Measurements from ENCODE around the gene PCSK5.
"Not testable (repeated sequence)": the region's sequence is repeated elsewhere in the genome, so short reads cannot be mapped to it uniquely, and the experiment has no call there.

Gene PCSK5

GRCh38 chr9:76352026-76352620, 461.6 kb downstream of the PCSK5 start:
- no peak overlapping the region for H3K4me3 Mint-ChIP-seq
- H3K9me3 Mint-ChIP-seq, result no peaks in the 10 kb centered on the region
- no peaks in the 10 kb centered on the region for H3K36me3 Mint-ChIP-seq
- H3K4me1 Mint-ChIP-seq, result peaks cover 6% of the 10 kb centered on the region
- ATAC-seq, result no peak
- H3K27me3 Mint-ChIP-seq, result peaks cover 10% of the 10 kb centered on the region
- no peak overlapping the region for H3K27ac Mint-ChIP-seq

DNA sequence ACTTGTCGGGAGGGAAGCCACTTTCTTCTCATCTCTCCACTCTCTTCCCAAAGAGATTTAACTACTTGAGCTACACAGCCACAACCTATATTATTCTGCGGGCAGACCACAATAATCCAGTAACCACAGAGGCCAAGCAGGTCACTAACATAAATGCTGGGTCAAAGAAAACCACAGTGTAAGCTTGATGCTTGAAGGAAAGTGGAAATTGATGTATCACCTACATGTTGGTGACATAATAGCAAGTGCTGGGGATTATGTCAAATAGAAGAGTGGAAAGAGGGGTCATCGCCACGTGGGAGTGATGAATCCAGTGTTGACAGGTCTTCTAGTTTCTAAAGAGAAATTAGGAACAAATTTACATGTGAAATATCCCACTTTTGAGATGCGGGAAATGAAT, 462.8 kb downstream of the PCSK5 start:
- Mint-ChIP-seq H3K27me3 (peaks cover 10% of the 10 kb centered on the region), H3K27ac (no peak overlapping the region)

GRCh38 chr9:76354221-76354620, 463.7 kb downstream of the PCSK5 start:
- H3K9me3 Mint-ChIP-seq, result no peaks in the 10 kb centered on the region
- peaks cover 6% of the 10 kb centered on the region for H3K4me1 Mint-ChIP-seq
- H3K36me3 Mint-ChIP-seq, result no peaks in the 10 kb centered on the region
- no peak overlapping the region for H3K27ac Mint-ChIP-seq
- no peak for ATAC-seq
- H3K4me3 Mint-ChIP-seq, result no peak overlapping the region
- peaks cover 10% of the 10 kb centered on the region for H3K27me3 Mint-ChIP-seq

More for the DNA sequence above, 462.8 kb downstream of the PCSK5 start:
- no peak for ATAC-seq
- H3K4me3 Mint-ChIP-seq, result no peak overlapping the region
- no peaks in the 10 kb centered on the region for H3K36me3 Mint-ChIP-seq
- H3K9me3 Mint-ChIP-seq, result no peaks in the 10 kb centered on the region
- peaks cover 6% of the 10 kb centered on the region for H3K4me1 Mint-ChIP-seq

GRCh38 chr9:76355886-76356285, 465.4 kb downstream of the PCSK5 start:
- Mint-ChIP-seq H3K4me1 (peaks cover 6% of the 10 kb centered on the region), H3K4me3 (no peak overlapping the region), H3K27me3 (peaks cover 9% of the 10 kb centered on the region), H3K36me3 (no peaks in the 10 kb centered on the region), H3K9me3 (no peaks in the 10 kb centered on the region), H3K27ac (no peak overlapping the region)
- no peak for ATAC-seq

- Mint-ChIP-seq H3K27me3 (no peaks in the 10 kb centered on the region), H3K36me3 (no peaks in the 10 kb centered on the region), H3K4me1 (no peaks in the 10 kb centered on the region), H3K27ac (no peak overlapping the region), H3K9me3 (no peaks in the 10 kb centered on the region), H3K4me3 (no peak overlapping the region)
- ATAC-seq, result no peak
Measured at GRCh38 chr9:76357555-76357954, 467.1 kb downstream of the PCSK5 start.

DNA sequence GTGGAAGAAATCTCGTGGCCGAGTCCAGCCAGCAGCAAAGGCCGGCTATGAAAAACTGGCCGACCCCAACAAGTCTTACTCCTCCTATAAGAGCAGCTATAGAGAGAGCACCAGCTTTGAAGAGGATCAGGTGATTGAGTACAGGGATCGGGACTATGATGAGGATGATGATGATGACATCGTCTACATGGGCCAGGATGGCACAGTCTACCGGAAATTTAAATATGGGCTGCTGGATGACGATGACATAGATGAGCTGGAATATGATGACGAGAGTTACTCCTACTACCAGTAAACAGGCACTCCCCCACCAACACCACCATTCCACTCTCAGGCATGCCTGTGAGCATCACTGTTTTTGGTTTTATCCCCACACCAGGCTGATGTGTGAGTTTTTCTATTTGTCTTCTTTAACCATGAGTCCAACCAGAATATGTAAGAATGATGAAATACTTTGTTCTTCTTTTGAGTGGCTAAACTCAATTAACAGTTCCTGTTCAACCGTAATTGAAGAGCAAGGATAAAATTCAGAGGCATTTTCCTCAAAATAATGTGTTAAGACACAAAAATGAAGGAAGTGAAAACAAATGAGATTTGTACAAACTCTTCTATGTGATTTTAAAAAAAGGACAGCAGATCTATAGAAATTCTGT, 468.3 kb downstream of the PCSK5 start:
- no peak for ATAC-seq
- H3K27me3 Mint-ChIP-seq, result peaks cover 12% of the 10 kb centered on the region
- no peaks in the 10 kb centered on the region for H3K9me3 Mint-ChIP-seq
- no peak overlapping the region for H3K27ac Mint-ChIP-seq
- no peaks in the 10 kb centered on the region for H3K4me1 Mint-ChIP-seq
- H3K4me3 Mint-ChIP-seq, result no peak overlapping the region
- H3K36me3 Mint-ChIP-seq, result no peaks in the 10 kb centered on the region

GRCh38 chr9:76359365-76359764, 468.9 kb downstream of the PCSK5 start:
- no peaks in the 10 kb centered on the region for H3K9me3 Mint-ChIP-seq
- ATAC-seq, result no peak
- no peaks in the 10 kb centered on the region for H3K4me1 Mint-ChIP-seq
- H3K4me3 Mint-ChIP-seq, result no peak overlapping the region
- no peak overlapping the region for H3K27ac Mint-ChIP-seq
- H3K36me3 Mint-ChIP-seq, result no peaks in the 10 kb centered on the region
- peaks cover 13% of the 10 kb centered on the region for H3K27me3 Mint-ChIP-seq

DNA sequence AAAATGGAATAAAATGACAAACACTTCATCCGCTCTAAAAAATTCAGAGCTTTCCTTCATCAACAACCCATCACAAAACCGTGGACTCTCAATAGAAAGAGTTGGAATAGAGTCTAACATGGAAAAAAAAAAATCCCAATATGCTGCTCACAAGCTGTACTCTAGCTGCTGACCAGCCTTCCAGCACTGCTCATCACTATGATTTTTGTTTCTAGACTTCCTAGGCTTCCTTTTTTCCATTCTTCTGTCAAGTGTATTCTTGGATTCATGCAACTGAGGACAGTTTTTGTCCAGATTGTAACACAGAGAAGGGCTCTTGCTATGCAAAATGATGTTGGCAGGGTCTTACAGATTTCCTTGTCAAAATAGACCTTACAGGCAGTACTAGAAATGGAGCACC, 469.3 kb downstream of the PCSK5 start:
- Mint-ChIP-seq H3K27ac (no peak overlapping the region), H3K36me3 (no peaks in the 10 kb centered on the region), H3K27me3 (peaks cover 13% of the 10 kb centered on the region), H3K4me1 (no peaks in the 10 kb centered on the region), H3K4me3 (no peak overlapping the region), H3K9me3 (no peaks in the 10 kb centered on the region)
- ATAC-seq, result no peak

- H3K36me3 Mint-ChIP-seq, ATAC-seq, H3K27ac Mint-ChIP-seq, H3K9me3 Mint-ChIP-seq, H3K4me3 Mint-ChIP-seq, H3K4me1 Mint-ChIP-seq: not testable (repeated sequence)
- H3K27me3 Mint-ChIP-seq, result peaks cover 13% of the 10 kb centered on the region
Measured at GRCh38 chr9:76362332-76363031, 472.0 kb downstream of the PCSK5 start.

DNA sequence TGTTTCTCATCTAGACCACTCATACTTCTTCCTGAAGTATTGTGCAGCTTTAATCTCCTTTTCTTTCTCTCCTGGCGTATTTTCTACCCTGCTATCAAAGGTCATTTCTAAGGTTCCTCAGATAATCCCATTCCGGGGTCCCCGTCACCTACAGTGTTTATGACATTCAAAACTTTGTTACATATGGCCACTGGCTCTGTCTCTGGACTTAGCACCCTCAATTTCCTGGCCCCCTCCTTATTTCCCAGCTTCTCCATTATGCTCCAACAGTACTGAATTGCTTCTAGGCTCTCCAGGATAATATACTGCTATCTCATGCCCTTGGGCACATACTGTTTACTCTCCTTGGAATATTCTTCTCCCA, 472.5 kb downstream of the PCSK5 start:
- no peak overlapping the region for H3K4me3 Mint-ChIP-seq
- H3K27ac Mint-ChIP-seq, result no peak overlapping the region
- H3K36me3 Mint-ChIP-seq, result no peaks in the 10 kb centered on the region
- no peaks in the 10 kb centered on the region for H3K4me1 Mint-ChIP-seq
- no peak for ATAC-seq
- H3K27me3 Mint-ChIP-seq, result peaks cover 13% of the 10 kb centered on the region
- H3K9me3 Mint-ChIP-seq, result no peaks in the 10 kb centered on the region

- Mint-ChIP-seq H3K4me1 (no peaks in the 10 kb centered on the region), H3K9me3 (no peaks in the 10 kb centered on the region), H3K27ac (no peak overlapping the region), H3K4me3 (no peak overlapping the region), H3K36me3 (no peaks in the 10 kb centered on the region), H3K27me3 (peaks cover 13% of the 10 kb centered on the region)
- no peak for ATAC-seq
Measured at GRCh38 chr9:76365028-76365427, 474.6 kb downstream of the PCSK5 start.

- Mint-ChIP-seq H3K27me3 (peaks cover 13% of the 10 kb centered on the region), H3K4me1 (no peaks in the 10 kb centered on the region), H3K9me3 (no peaks in the 10 kb centered on the region), H3K4me3 (no peak overlapping the region), H3K27ac (no peak overlapping the region), H3K36me3 (no peaks in the 10 kb centered on the region)
- no peak for ATAC-seq
Measured at GRCh38 chr9:76366275-76366674, 475.8 kb downstream of the PCSK5 start.

DNA sequence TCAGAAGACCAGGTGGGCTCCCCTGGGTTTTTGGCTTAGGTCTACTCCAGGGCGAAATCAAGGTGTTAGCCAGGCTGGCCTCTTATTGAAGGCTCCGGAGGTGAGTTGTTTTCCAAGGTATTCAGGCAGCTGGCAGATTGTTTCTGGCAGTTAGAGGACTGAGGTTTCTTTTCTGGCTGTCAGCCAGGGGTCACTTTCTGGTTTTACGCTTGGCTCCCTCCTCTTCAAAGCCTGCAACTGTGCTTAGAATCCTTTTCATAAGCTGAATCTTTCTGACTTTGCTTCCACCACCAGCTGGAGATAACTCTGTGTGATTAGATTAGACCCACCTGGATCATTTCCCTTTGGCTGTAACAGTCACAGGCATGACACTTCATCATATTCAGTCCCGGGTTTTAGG, 479.1 kb downstream of the PCSK5 start:
- H3K27ac Mint-ChIP-seq, result no peak overlapping the region
- no peaks in the 10 kb centered on the region for H3K9me3 Mint-ChIP-seq
- H3K4me3 Mint-ChIP-seq, result no peak overlapping the region
- no peaks in the 10 kb centered on the region for H3K4me1 Mint-ChIP-seq
- no peak for ATAC-seq
- no peaks in the 10 kb centered on the region for H3K36me3 Mint-ChIP-seq
- no peaks in the 10 kb centered on the region for H3K27me3 Mint-ChIP-seq

GRCh38 chr9:76370396-76371023, 480.0 kb downstream of the PCSK5 start:
- no peak overlapping the region for H3K4me3 Mint-ChIP-seq
- H3K27me3 Mint-ChIP-seq, result no peaks in the 10 kb centered on the region
- no peak for ATAC-seq
- no peaks in the 10 kb centered on the region for H3K4me1 Mint-ChIP-seq
- H3K27ac Mint-ChIP-seq, result no peak overlapping the region
- peaks cover 7% of the 10 kb centered on the region for H3K36me3 Mint-ChIP-seq
- no peaks in the 10 kb centered on the region for H3K9me3 Mint-ChIP-seq

- no peak overlapping the region for H3K4me3 Mint-ChIP-seq
- no peaks in the 10 kb centered on the region for H3K9me3 Mint-ChIP-seq
- no peaks in the 10 kb centered on the region for H3K27me3 Mint-ChIP-seq
- H3K4me1 Mint-ChIP-seq, result no peaks in the 10 kb centered on the region
- peaks cover 8% of the 10 kb centered on the region for H3K36me3 Mint-ChIP-seq
- H3K27ac Mint-ChIP-seq, result no peak overlapping the region
- ATAC-seq, result no peak
Measured at GRCh38 chr9:76371901-76372300, 481.4 kb downstream of the PCSK5 start.

DNA sequence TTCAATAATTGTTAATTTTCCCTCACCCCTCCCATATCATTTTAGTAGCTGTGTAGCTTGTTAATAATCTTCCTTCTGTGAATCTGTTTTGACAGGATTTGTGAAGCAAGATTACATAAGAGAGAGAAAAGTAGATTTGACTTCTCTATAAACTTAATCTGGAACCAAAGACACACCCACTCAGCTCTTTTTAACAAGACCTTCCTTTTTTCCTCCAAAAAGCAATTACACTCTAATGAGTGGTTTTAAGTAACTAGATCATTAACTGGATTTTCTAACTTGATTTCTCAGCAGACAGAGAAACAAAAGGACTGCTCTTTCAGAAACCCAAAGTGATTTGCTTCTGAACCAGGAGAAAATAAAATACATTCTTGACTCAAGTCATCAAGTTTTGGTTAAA, 481.9 kb downstream of the PCSK5 start:
- ATAC-seq, result no peak

More for the DNA sequence above, 481.9 kb downstream of the PCSK5 start:
- H3K4me1 Mint-ChIP-seq, result no peaks in the 10 kb centered on the region
- no peak overlapping the region for H3K27ac Mint-ChIP-seq
- no peaks in the 10 kb centered on the region for H3K27me3 Mint-ChIP-seq
- peaks cover 8% of the 10 kb centered on the region for H3K36me3 Mint-ChIP-seq
- H3K9me3 Mint-ChIP-seq, result no peaks in the 10 kb centered on the region
- H3K4me3 Mint-ChIP-seq, result no peak overlapping the region

Measured in stimulated activated memory B cell treated with anti-CD40 and anti-IgM and Interleukin-4, amounts not matched to agents 10 μg/mL and 1 μg/mL and 100 μg/mL, for 72 hours (primary cell).